Endothelial cell of umbilical vein (primary cell): Measurements from ENCODE around the gene HK1. TPM values are rescaled to one million over a fixed set of nuclear protein-coding genes. Genes with fewer than 3 reads are reported as not detected.

ENCODE experiments used
- BruUV-seq: library from RNA; stranded (reverse); fragments of 400-500 nt; replicated peaks from 2 replicates; lab custom pipeline; 2021; lab: Mats Ljungman, UMichigan
- CTCF ChIA-PET: fragments of 300-600, 350-600 bp; sonication (Branson Sonifier 250); formaldehyde crosslinking; loops from one replicate; lab custom pipeline; 2021; ENCODE audit warnings: antibody characterized with exemption, inconsistent platforms; lab: Charles Lee
- POLR2A ChIA-PET: fragments of 300-600, 350-600 bp; sonication (Branson Sonifier 250); formaldehyde crosslinking; loops from one replicate; lab custom pipeline; 2021; ENCODE audit warnings: antibody characterized with exemption, inconsistent platforms; lab: Charles Lee
- DNase-seq: peaks from one replicate; pipeline ENCODE4 v3.0.0-alpha.2; 2011; ENCODE audit warnings: low read depth, low spot score
- FAIRE-seq: peaks from 2 replicates; lab custom pipeline; 2011; peaks lifted over from hg19 to GRCh38; lab: Jason Lieb, UNC
- H2AFZ ChIP-seq: 2 replicates; pipeline ENCODE4 v1.6.0; 2012; ENCODE audit warnings: low read depth, low read length, control low read depth, inconsistent platforms
- H3K27ac ChIP-seq: 2 replicates; pipeline ENCODE4 v1.5.1; 2011; ENCODE audit warnings: low read depth, mild to moderate bottlenecking, control low read depth, low read length, moderate library complexity; ENCODE audit not compliant: insufficient read depth
- H3K27me3 ChIP-seq, 2 experiments: 2 replicates each; pipeline versions ENCODE4 v1.6.0 to v1.6.1; 2011; ENCODE audit warnings: low read length in 2 of 2, mixed read lengths in 1 of 2; ENCODE audit not compliant: control insufficient read depth in 2 of 2, insufficient read depth in 2 of 2
- H3K36me3 ChIP-seq, 2 experiments: 2 replicates in 1 of 2; 3 replicates in 1 of 2; pipeline ENCODE4 v1.5.1; 2011; ENCODE audit warnings: low read length in 2 of 2, mild to moderate bottlenecking in 1 of 2, moderate library complexity in 1 of 2; ENCODE audit not compliant: control insufficient read depth in 2 of 2, insufficient read depth in 2 of 2; ENCODE audit errors: extremely low read depth in 1 of 2
- H3K4me1 ChIP-seq: 3 replicates; pipeline ENCODE4 v1.5.1; 2011; ENCODE audit warnings: mild to moderate bottlenecking, low read length; ENCODE audit not compliant: control insufficient read depth, insufficient read depth; ENCODE audit errors: extremely low read depth
- H3K4me2 ChIP-seq: 2 replicates; pipeline ENCODE4 v1.6.1; 2011; ENCODE audit warnings: low read length, control low read depth, mixed read lengths; ENCODE audit not compliant: insufficient read depth
- H3K4me3 ChIP-seq, 3 experiments: fragments of 200-600 bp in 1 of 3; sonication (generic), shearing (Covaris generic) in 1 of 3; replicated peaks in 1 of 3; 2 replicates each; pipeline ENCODE4 v1.5.1; 2011 to 2016; ENCODE audit warnings: control low read depth in 3 of 3, low read length in 3 of 3, mild to moderate bottlenecking in 2 of 3, inconsistent platforms in 1 of 3, low read depth in 1 of 3, moderate library complexity in 1 of 3; ENCODE audit not compliant: insufficient read depth in 1 of 3
- H3K79me2 ChIP-seq: 2 replicates; pipeline ENCODE4 v1.6.0; 2012; ENCODE audit warnings: low read length, inconsistent platforms; ENCODE audit not compliant: control insufficient read depth, insufficient read depth
- H3K9ac ChIP-seq: replicated peaks from 2 replicates; pipeline ENCODE3; 2011; ENCODE audit warnings: low read length, control low read depth; ENCODE audit not compliant: insufficient read depth; ENCODE audit errors: extremely low read depth
- H3K9me1 ChIP-seq: replicated peaks from 3 replicates; pipeline ENCODE4 v1.6.0; 2011; ENCODE audit warnings: mild to moderate bottlenecking, low read length; ENCODE audit not compliant: control insufficient read depth, insufficient read depth; ENCODE audit errors: extremely low read depth
- H3K9me3 ChIP-seq: replicated peaks from 2 replicates; pipeline ENCODE4 v1.5.1; 2012; ENCODE audit warnings: low read length, inconsistent platforms; ENCODE audit not compliant: control insufficient read depth, insufficient read depth
- H4K20me1 ChIP-seq: replicated peaks from 2 replicates; pipeline ENCODE3; 2011; ENCODE audit warnings: mild to moderate bottlenecking, low read length; ENCODE audit not compliant: control insufficient read depth, insufficient read depth; ENCODE audit errors: extremely low read depth
- CTCF ChIP-seq, 2 donors: IDR thresholded peaks; 1 replicate in 1 of 2; 2 replicates in 1 of 2; pipeline ENCODE4 v1.5.1; 2011; ENCODE audit warnings: low read length in 2 of 2, mild to moderate bottlenecking in 2 of 2, moderate library complexity in 2 of 2, control low read depth in 1 of 2, inconsistent platforms in 1 of 2, low read depth in 1 of 2; ENCODE audit not compliant: insufficient read depth in 1 of 2; ENCODE audit errors: extremely low read depth in 1 of 2
- EZH2 ChIP-seq: IDR thresholded peaks from 2 replicates; pipeline ENCODE4 v1.6.1; 2012; ENCODE audit warnings: borderline replicate concordance, low read depth, mild to moderate bottlenecking, moderate library complexity, low read length, inconsistent platforms; ENCODE audit not compliant: severe bottlenecking
- dilution Hi-C: fragments of 300-500 bp; cut with MboI; formaldehyde crosslinking; loops from one replicate; pipeline ENCODE4 v1.15.0; 2019; ENCODE audit warnings: low sequenced_read_pairs; ENCODE audit not compliant: extremely low pct_ligation_motif_present
- intact Hi-C: fragments of 100-400 bp; cut with micrococcal nuclease; formaldehyde crosslinking; loops from one replicate; pipeline ENCODE4 v1.10.0; 2022
- polyA plus RNA-seq, 4 experiments: library from polyadenylated mRNA; depleted of rRNA in 3 of 4; stranded (reverse) in 3 of 4; unstranded in 1 of 4; fragments of >200 nt; gene quantifications; 2 replicates each; pipeline versions ENCODE4 v1.2.1 to v1.2.3, GENCODE V29; 2011 to 2012; ENCODE audit warnings: missing spikeins in 1 of 4
- total RNA-seq: library from RNA; stranded (reverse); gene quantifications from 2 replicates; pipeline ENCODE4 v1.2.3, GENCODE V29; 2021

Gene HK1
- total and polyA plus RNA-seq, 2 donors (not counting 3 experiments of a cell fraction or from before 2014, with no cell fraction given): 50.8 to 121 TPM

DNA sequence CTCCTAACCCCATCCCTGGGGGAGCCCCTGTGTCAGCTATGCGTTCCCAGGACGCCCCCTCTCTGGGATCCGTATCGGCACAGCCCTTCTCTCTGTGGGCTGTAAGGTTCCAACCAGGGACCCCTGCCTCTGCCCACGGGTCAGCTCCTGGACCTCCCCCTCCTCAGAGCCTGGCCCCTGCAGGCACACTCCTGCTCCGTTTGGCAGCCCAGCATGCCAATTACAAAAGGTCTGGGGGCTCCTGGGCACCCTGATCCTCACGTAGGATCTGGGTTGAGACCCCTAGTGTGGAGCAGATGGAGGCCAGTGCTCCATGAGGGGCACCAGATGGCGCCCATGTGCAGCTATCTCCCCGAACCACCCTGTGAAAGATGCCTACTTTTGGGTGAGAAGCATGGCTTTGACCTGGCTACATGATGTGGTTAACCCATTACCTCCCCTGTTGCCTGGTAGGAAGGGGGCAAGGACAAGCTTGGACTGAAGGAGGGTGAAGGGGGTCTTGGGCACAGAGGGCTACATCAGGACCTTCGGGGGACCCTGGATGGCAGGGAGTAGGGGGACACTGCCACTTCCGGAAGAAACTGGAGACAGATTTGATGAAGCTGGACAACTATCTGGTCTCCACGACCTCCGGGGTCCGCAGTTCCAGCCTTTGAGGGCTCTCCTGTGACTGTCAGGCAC, 129.5 kb downstream of the HK1 start:
- Histone ChIP-seq H3K36me3 (no peaks in the 10 kb centered on the region), H3K27ac (no peak overlapping the region), H3K9me1 (no peaks in the 10 kb centered on the region), H3K9ac (no peak overlapping the region), H4K20me1 (no peaks in the 10 kb centered on the region), H3K4me2 (no peak overlapping the region), H3K4me3 (no peak overlapping the region), H3K27me3 (no peaks in the 10 kb centered on the region), H3K9me3 (no peaks in the 10 kb centered on the region), H3K79me2 (no peaks in the 10 kb centered on the region), H2AFZ (peak overlapping the region; percentile 39), H3K4me1 (peaks cover 17% of the 10 kb centered on the region)
- BruUV-seq: no TSS peak
- TF ChIP-seq CTCF (IDR thresholded peaks at IDR 0.05; ENCODE audit: extremely low read depth in 1 of 2, insufficient read depth in 1 of 2, low read depth in 1 of 2, low read length in 2 of 2): peak; percentile 47 to 54
- TF ChIP-seq EZH2: no peak
- dilution Hi-C loops: no loop called here
- CTCF ChIA-PET: interaction anchor here (0.6 to 3.6 kb wide), 43 partner anchors 9 to 551 kb away, joined by 3 to 86 read pairs (median 5); partner anchors contain the start of genes TACR2 and TSPAN15
- FAIRE-seq: peak; percentile 57
- peak; percentile 31 for DNase-seq
- POLR2A ChIA-PET: interaction anchor here (0.8 to 1.8 kb wide), 2 partner anchors 14 to 283 kb away, joined by 3 to 4 read pairs; no protein-coding TSS in a partner anchor
- intact Hi-C loops: loop anchor here (1.0 kb wide), 2 partner anchors 170 to 232 kb away; no protein-coding TSS in a partner anchor
